Astrocyte (in vitro differentiated cells and primary cell): ENCODE measurements around the gene INSC. TPM values are rescaled to one million over a fixed set of nuclear protein-coding genes. Genes with fewer than 3 reads are reported as not detected.

Experiments used
- DNase-seq: peaks from one replicate; pipeline ENCODE4 v3.0.0-alpha.2; 2010; ENCODE audit warnings: low read depth
- FAIRE-seq: peaks from 2 replicates; lab custom pipeline; 2011; peaks lifted over from hg19 to GRCh38; lab: Jason Lieb, UNC
- H2AFZ ChIP-seq: 2 replicates; pipeline ENCODE4 v1.6.0; 2012; ENCODE audit warnings: low read depth, low read length, inconsistent platforms
- H3K27ac ChIP-seq: 2 replicates; pipeline ENCODE4 v1.5.1; 2011; ENCODE audit warnings: low read depth, low read length, inconsistent platforms
- H3K27me3 ChIP-seq: 2 replicates; pipeline ENCODE4 v1.6.0; 2011; ENCODE audit warnings: low read length, inconsistent platforms; ENCODE audit not compliant: insufficient read depth
- H3K36me3 ChIP-seq: 2 replicates; pipeline ENCODE4 v1.5.1; 2011; ENCODE audit warnings: low read length, inconsistent platforms; ENCODE audit not compliant: insufficient read depth
- H3K4me1 ChIP-seq: 2 replicates; pipeline ENCODE4 v1.5.1; 2011; ENCODE audit warnings: low read length, inconsistent platforms; ENCODE audit not compliant: insufficient read depth
- H3K4me2 ChIP-seq: 2 replicates; pipeline ENCODE4 v1.6.0; 2012; ENCODE audit warnings: low read length, inconsistent platforms
- H3K4me3 ChIP-seq: 2 replicates; pipeline ENCODE4 v1.5.1; 2011; ENCODE audit warnings: low read depth, mild to moderate bottlenecking, low read length, inconsistent platforms; ENCODE audit not compliant: insufficient read depth
- H3K79me2 ChIP-seq: 2 replicates; pipeline ENCODE4 v1.6.0; 2012; ENCODE audit warnings: mild to moderate bottlenecking, low read length, inconsistent platforms; ENCODE audit not compliant: insufficient read depth
- H3K9ac ChIP-seq: 2 replicates; pipeline ENCODE4 v1.6.0; 2012; ENCODE audit warnings: mild to moderate bottlenecking, low read length, inconsistent platforms
- H3K9me3 ChIP-seq: 2 replicates; pipeline ENCODE4 v1.5.1; 2012; ENCODE audit warnings: low read depth, mild to moderate bottlenecking, low read length, inconsistent platforms; ENCODE audit not compliant: insufficient read depth
- H4K20me1 ChIP-seq: 2 replicates; pipeline ENCODE4 v1.6.0; 2012; ENCODE audit warnings: low read length, inconsistent platforms; ENCODE audit not compliant: insufficient read depth
- H3K27ac Mint-ChIP-seq: one replicate; pipeline ENCODE4 v1.8.0; 2021; ENCODE audit warnings: mild to moderate bottlenecking, mixed read lengths; ENCODE audit not compliant: unreplicated experiment
- H3K27me3 Mint-ChIP-seq: one replicate; pipeline ENCODE4 v1.8.0; 2021; ENCODE audit warnings: low read depth, mixed read lengths; ENCODE audit not compliant: unreplicated experiment
- H3K36me3 Mint-ChIP-seq: one replicate; pipeline ENCODE4 v1.8.0; 2021; ENCODE audit warnings: low read depth, mixed read lengths; ENCODE audit not compliant: unreplicated experiment
- H3K4me1 Mint-ChIP-seq: one replicate; pipeline ENCODE4 v1.8.0; 2021; ENCODE audit warnings: low read depth, mixed read lengths; ENCODE audit not compliant: unreplicated experiment
- H3K4me3 Mint-ChIP-seq: one replicate; pipeline ENCODE4 v1.8.0; 2021; ENCODE audit warnings: mild to moderate bottlenecking, moderate library complexity, mixed read lengths; ENCODE audit not compliant: unreplicated experiment
- H3K9me3 Mint-ChIP-seq: one replicate; pipeline ENCODE4 v1.8.0; 2021; ENCODE audit warnings: mild to moderate bottlenecking, mixed read lengths; ENCODE audit not compliant: unreplicated experiment
- CTCF ChIP-seq: IDR thresholded peaks from 2 replicates; pipeline ENCODE4 v1.5.1; 2011; ENCODE audit warnings: low read depth, mild to moderate bottlenecking, inconsistent platforms, low read length, moderate library complexity; ENCODE audit not compliant: insufficient read depth
- EZH2 ChIP-seq: IDR thresholded peaks from 2 replicates; pipeline ENCODE4 v1.6.1; 2012; ENCODE audit warnings: mild to moderate bottlenecking, low read length, inconsistent platforms; ENCODE audit not compliant: insufficient read depth
- total RNA-seq: library from RNA; stranded (reverse); gene quantifications from 2 replicates; pipeline ENCODE4 v1.2.1, GENCODE V29; 2021

Gene INSC
- total RNA-seq, 1 donor from 2014 or later = not detected

DNA sequence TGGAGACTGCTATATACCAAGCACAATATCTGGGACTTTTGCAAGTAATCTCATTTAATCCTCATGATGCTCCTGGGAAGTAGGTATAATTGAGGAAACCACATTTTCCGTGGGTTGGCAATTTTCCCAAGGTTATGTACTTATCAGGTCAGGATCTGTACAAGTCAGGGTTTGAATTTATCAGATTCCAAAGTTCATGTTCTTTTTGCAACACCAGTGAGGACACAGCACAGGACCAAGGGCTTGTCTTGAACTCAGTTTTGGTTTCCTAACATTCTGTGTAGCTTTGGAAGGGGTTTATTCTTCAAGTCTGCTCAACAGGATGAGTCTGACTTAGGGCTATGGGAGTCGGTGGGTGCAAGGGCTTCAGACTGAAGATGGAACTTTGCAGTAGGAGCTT is 30.4 kb downstream of the INSC start:
- H3K9me3 ChIP-seq = no peaks in the 10 kb centered on the region
- no peak overlapping the region for H3K27ac ChIP-seq
- Mint-ChIP-seq H3K4me1 (peaks cover 5% of the 10 kb centered on the region), H3K4me3 (no peak overlapping the region), H3K36me3 (no peaks in the 10 kb centered on the region), H3K27me3 (no peaks in the 10 kb centered on the region), H3K27ac (no peak overlapping the region), H3K9me3 (no peaks in the 10 kb centered on the region)
- no peaks in the 10 kb centered on the region for H3K27me3 ChIP-seq
- H3K4me3 ChIP-seq = no peak overlapping the region
- no peak overlapping the region for H2AFZ ChIP-seq
- no peak overlapping the region for H3K9ac ChIP-seq
- no peaks in the 10 kb centered on the region for H3K4me1 ChIP-seq
- no peaks in the 10 kb centered on the region for H3K79me2 ChIP-seq
- no peaks in the 10 kb centered on the region for H4K20me1 ChIP-seq
- no peak for DNase-seq
- FAIRE-seq = no peak
- H3K4me2 ChIP-seq = no peak overlapping the region
- H3K36me3 ChIP-seq = no peaks in the 10 kb centered on the region
- TF ChIP-seq EZH2 (no peak), CTCF (no peak)

DNA sequence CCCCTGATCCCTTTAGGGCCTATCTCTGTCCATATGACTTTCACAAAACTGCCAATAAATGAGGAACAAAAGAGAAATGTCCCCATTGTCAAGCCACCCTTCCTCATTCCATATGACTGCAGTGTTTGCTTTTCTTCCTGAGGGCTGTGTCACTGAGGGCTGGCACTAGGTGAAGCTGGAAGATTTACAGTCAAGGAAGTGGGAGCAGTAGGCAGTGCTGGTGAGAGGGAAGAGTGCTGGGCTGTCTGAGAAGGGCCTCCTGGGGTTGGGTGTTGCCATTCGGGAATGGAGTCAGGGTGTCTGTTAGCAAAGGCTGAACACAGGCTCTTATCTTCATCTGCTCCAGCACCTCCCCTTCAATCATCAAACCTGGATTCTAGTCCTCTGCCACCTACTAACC is 30.9 kb downstream of the INSC start:
- FAIRE-seq = no peak

More for the DNA sequence above, 30.9 kb downstream of the INSC start:
- Histone ChIP-seq H3K27ac (no peak overlapping the region), H3K27me3 (no peaks in the 10 kb centered on the region), H2AFZ (no peak overlapping the region), H3K4me2 (no peak overlapping the region), H3K9ac (no peak overlapping the region), H4K20me1 (no peaks in the 10 kb centered on the region), H3K4me1 (no peaks in the 10 kb centered on the region), H3K9me3 (no peaks in the 10 kb centered on the region), H3K36me3 (no peaks in the 10 kb centered on the region), H3K4me3 (no peak overlapping the region), H3K79me2 (no peaks in the 10 kb centered on the region)
- H3K36me3 Mint-ChIP-seq = no peaks in the 10 kb centered on the region
- no peak for TF ChIP-seq CTCF
- no peak for TF ChIP-seq EZH2
- H3K4me1 Mint-ChIP-seq = peaks cover 5% of the 10 kb centered on the region
- no peak overlapping the region for H3K27ac Mint-ChIP-seq
- H3K4me3 Mint-ChIP-seq = no peak overlapping the region
- H3K27me3 Mint-ChIP-seq = no peaks in the 10 kb centered on the region
- no peak for DNase-seq
- no peaks in the 10 kb centered on the region for H3K9me3 Mint-ChIP-seq
